Panc1 (cell line): ENCODE measurements around the gene HMX1. TPM values are rescaled to one million over a fixed set of nuclear protein-coding genes. Genes with fewer than 3 reads are reported as not detected.

Experiments
- ATAC-seq: fragments of 200-7000 bp; cut with Tn5 transposase; 2 replicates; pipeline ENCODE4 v1.9.1; 2020; ENCODE audit warnings: mild to moderate bottlenecking, moderate library complexity
- BruUV-seq: library from RNA; stranded (reverse); fragments of 400-500 nt; replicated peaks from 2 replicates; lab custom pipeline; 2021; lab: Mats Ljungman, UMichigan
- CTCF ChIA-PET: fragments of 300-600 bp; sonication (Branson Sonifier 250); formaldehyde crosslinking; loops from one replicate; lab custom pipeline; 2022; ENCODE audit warnings: antibody characterized with exemption; lab: Charles Lee
- POLR2A ChIA-PET: fragments of 300-600 bp; sonication (Branson Sonifier 250); formaldehyde crosslinking; loops from one replicate; lab custom pipeline; 2022; ENCODE audit warnings: antibody characterized with exemption; lab: Charles Lee
- DNase-seq: peaks from one replicate; pipeline ENCODE4 v3.0.0-alpha.2; 2010; ENCODE audit warnings: low read depth, low spot score
- H3K27ac ChIP-seq: 2 replicates; pipeline ENCODE4 v1.5.1; 2011; ENCODE audit warnings: mild to moderate bottlenecking, low read length, inconsistent platforms
- H3K27me3 ChIP-seq: fragments of 200-500 bp; sonication (Bioruptor generic); 2 replicates; pipeline ENCODE4 v1.6.0; 2014; ENCODE audit warnings: low read length, inconsistent platforms; ENCODE audit not compliant: control insufficient read depth, insufficient read depth
- H3K36me3 ChIP-seq: fragments of 200-500 bp; sonication (Bioruptor generic); 2 replicates; pipeline ENCODE4 v1.5.1; 2014; ENCODE audit warnings: inconsistent platforms, mild to moderate bottlenecking, low read length, moderate library complexity; ENCODE audit not compliant: control insufficient read depth, insufficient read depth
- H3K4me1 ChIP-seq: 2 replicates; pipeline ENCODE4 v1.5.1; 2011; ENCODE audit warnings: inconsistent platforms, mild to moderate bottlenecking, low read length, moderate library complexity; ENCODE audit not compliant: control insufficient read depth, insufficient read depth
- H3K4me3 ChIP-seq, 2 experiments: 2 replicates each; pipeline ENCODE4 v1.5.1; 2011 to 2012; ENCODE audit warnings: low read depth in 2 of 2, low read length in 2 of 2, mild to moderate bottlenecking in 2 of 2, inconsistent platforms in 1 of 2, moderate library complexity in 1 of 2
- H3K9me3 ChIP-seq: fragments of 200-500 bp; sonication (Bioruptor generic); 2 replicates; pipeline ENCODE4 v1.5.1; 2014; ENCODE audit warnings: low read depth, mild to moderate bottlenecking, inconsistent platforms, low read length, moderate library complexity; ENCODE audit not compliant: control insufficient read depth, insufficient read depth
- POLR2AphosphoS5 ChIP-seq: IDR thresholded peaks from 2 replicates; pipeline ENCODE4 v1.6.1; 2012; ENCODE audit warnings: mild to moderate bottlenecking, low read depth, low read length, moderate library complexity
- SIN3A ChIP-seq: IDR thresholded peaks from 2 replicates; pipeline ENCODE4 v1.6.1; 2012; ENCODE audit warnings: low read depth, mild to moderate bottlenecking, low read length, moderate library complexity, borderline replicate concordance; ENCODE audit not compliant: insufficient read depth
- TCF7L2 ChIP-seq: IDR thresholded peaks from 2 replicates; pipeline ENCODE4 v1.6.1; 2011; ENCODE audit warnings: mild to moderate bottlenecking, low read depth, low read length, inconsistent platforms
- in situ Hi-C: cut with HindIII; loops from 2 replicates; pipeline ENCODE4 v1.10.0; 2016; ENCODE audit warnings: low sequenced_read_pairs, low pct_unique_long_range_greater_than_20kb
- intact Hi-C: fragments of 100-400 bp; cut with micrococcal nuclease; formaldehyde crosslinking; loops from one replicate; pipeline ENCODE4 v1.10.0; 2022; ENCODE audit not compliant: unreplicated experiment
- total RNA-seq: library from RNA; stranded (reverse); gene quantifications from one replicate; pipeline ENCODE4 v1.2.1, GENCODE V29; 2021; ENCODE audit not compliant: unreplicated experiment
- TF ChIP-seq, protein P1 (sequence below): fragments of 450-650 bp; IDR thresholded peaks from 2 replicates; pipeline ENCODE4 v1.5.1; 2017; ENCODE audit warnings: mild to moderate bottlenecking
- TF ChIP-seq, protein P2 (sequence below), 2 experiments: IDR thresholded peaks; 2 replicates each; pipeline ENCODE4 v1.6.1; 2011 to 2012; ENCODE audit warnings: low read depth in 2 of 2, control low read depth in 1 of 2, low read length in 1 of 2, mild to moderate bottlenecking in 1 of 2, moderate library complexity in 1 of 2; ENCODE audit not compliant: insufficient read depth in 1 of 2

HMX1 gene
- total RNA-seq, 1 experiment from 2014 or later: not detected

DNA sequence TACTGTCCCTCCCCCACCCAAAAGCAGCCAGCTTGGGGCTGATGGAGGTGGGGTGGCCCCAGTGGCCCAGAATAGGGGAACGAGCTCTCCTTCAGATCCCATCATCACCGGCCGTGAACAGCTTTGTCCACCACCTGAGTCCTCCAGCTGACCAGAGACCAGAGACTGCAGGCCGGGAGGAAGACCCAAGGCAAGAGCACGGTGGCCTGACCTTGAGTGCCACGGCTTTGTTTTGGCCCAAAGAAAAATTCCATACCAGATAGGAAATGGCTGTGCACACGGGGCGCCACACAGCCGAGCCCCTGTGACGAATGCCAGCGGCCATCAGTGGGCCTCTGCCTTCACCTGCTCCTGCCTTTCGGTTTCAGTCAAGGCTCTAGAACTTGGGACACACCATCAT lies 5.2 kb downstream of the HMX1 start:
- in situ Hi-C loops (no loop called here), intact Hi-C loops (no loop called here)
- no peaks in the 10 kb centered on the region for H3K36me3 ChIP-seq
- CTCF ChIA-PET: no interaction called here
- BruUV-seq: no TSS peak
- DNase-seq (no peak), ATAC-seq (no peak)
- no peak overlapping the region for H3K4me3 ChIP-seq
- TF ChIP-seq SIN3A: no peak
- no peak for TF ChIP-seq POLR2AphosphoS5
- no peaks in the 10 kb centered on the region for H3K9me3 ChIP-seq
- no peaks in the 10 kb centered on the region for H3K4me1 ChIP-seq
- H3K27ac ChIP-seq: no peak overlapping the region
- POLR2A ChIA-PET: no interaction called here
- no peaks in the 10 kb centered on the region for H3K27me3 ChIP-seq

DNA sequence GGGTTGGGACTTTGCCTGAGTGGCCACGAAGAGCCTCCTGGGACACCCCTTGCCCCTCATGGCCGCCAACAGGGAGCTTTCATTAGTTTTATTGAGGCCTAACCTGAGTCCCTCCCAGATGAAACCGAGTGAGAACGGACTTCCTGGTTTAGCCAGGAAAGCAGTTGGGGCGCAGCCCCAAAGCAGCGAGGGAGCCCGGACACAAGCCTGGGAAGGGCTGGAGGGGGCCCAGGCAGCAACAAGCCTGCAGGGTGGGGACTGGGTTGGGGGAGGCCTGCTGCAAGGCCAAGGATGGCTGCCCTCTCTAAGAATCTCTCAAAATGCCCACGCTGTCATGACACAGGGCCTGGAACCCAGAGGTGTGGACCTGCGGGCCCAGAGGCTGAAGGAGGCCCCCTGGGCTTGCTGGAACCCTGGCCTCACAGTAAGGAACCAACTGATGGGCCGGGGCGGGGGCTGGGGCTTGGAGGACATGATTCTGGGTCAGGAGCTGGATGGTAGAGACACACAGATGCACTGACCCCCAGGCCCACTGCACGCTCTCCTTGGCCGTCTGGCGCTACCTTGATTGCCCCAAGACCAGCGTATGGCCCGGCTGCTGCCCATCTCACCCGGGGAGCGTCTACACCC lies 5.8 kb downstream of the HMX1 start:
- BruUV-seq: no TSS peak
- Histone ChIP-seq H3K36me3 (no peaks in the 10 kb centered on the region), H3K4me3 (no peak overlapping the region), H3K4me1 (no peaks in the 10 kb centered on the region), H3K9me3 (no peaks in the 10 kb centered on the region), H3K27me3 (no peaks in the 10 kb centered on the region), H3K27ac (no peak overlapping the region)
- in situ Hi-C loops (no loop called here), intact Hi-C loops (no loop called here)
- CTCF ChIA-PET: no interaction called here
- DNase-seq (no peak), ATAC-seq (no peak)
- TF ChIP-seq, protein P1, sequence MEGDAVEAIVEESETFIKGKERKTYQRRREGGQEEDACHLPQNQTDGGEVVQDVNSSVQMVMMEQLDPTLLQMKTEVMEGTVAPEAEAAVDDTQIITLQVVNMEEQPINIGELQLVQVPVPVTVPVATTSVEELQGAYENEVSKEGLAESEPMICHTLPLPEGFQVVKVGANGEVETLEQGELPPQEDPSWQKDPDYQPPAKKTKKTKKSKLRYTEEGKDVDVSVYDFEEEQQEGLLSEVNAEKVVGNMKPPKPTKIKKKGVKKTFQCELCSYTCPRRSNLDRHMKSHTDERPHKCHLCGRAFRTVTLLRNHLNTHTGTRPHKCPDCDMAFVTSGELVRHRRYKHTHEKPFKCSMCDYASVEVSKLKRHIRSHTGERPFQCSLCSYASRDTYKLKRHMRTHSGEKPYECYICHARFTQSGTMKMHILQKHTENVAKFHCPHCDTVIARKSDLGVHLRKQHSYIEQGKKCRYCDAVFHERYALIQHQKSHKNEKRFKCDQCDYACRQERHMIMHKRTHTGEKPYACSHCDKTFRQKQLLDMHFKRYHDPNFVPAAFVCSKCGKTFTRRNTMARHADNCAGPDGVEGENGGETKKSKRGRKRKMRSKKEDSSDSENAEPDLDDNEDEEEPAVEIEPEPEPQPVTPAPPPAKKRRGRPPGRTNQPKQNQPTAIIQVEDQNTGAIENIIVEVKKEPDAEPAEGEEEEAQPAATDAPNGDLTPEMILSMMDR: no peak
- TF ChIP-seq SIN3A: no peak
- TF ChIP-seq, protein P2, sequence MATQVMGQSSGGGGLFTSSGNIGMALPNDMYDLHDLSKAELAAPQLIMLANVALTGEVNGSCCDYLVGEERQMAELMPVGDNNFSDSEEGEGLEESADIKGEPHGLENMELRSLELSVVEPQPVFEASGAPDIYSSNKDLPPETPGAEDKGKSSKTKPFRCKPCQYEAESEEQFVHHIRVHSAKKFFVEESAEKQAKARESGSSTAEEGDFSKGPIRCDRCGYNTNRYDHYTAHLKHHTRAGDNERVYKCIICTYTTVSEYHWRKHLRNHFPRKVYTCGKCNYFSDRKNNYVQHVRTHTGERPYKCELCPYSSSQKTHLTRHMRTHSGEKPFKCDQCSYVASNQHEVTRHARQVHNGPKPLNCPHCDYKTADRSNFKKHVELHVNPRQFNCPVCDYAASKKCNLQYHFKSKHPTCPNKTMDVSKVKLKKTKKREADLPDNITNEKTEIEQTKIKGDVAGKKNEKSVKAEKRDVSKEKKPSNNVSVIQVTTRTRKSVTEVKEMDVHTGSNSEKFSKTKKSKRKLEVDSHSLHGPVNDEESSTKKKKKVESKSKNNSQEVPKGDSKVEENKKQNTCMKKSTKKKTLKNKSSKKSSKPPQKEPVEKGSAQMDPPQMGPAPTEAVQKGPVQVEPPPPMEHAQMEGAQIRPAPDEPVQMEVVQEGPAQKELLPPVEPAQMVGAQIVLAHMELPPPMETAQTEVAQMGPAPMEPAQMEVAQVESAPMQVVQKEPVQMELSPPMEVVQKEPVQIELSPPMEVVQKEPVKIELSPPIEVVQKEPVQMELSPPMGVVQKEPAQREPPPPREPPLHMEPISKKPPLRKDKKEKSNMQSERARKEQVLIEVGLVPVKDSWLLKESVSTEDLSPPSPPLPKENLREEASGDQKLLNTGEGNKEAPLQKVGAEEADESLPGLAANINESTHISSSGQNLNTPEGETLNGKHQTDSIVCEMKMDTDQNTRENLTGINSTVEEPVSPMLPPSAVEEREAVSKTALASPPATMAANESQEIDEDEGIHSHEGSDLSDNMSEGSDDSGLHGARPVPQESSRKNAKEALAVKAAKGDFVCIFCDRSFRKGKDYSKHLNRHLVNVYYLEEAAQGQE (IDR thresholded peaks at IDR 0.05; ENCODE audit: insufficient read depth in 1 of 2, low read depth in 2 of 2, low read length in 1 of 2): no peak
- no peak for TF ChIP-seq POLR2AphosphoS5
- TF ChIP-seq TCF7L2: no peak
- POLR2A ChIA-PET: no interaction called here

DNA sequence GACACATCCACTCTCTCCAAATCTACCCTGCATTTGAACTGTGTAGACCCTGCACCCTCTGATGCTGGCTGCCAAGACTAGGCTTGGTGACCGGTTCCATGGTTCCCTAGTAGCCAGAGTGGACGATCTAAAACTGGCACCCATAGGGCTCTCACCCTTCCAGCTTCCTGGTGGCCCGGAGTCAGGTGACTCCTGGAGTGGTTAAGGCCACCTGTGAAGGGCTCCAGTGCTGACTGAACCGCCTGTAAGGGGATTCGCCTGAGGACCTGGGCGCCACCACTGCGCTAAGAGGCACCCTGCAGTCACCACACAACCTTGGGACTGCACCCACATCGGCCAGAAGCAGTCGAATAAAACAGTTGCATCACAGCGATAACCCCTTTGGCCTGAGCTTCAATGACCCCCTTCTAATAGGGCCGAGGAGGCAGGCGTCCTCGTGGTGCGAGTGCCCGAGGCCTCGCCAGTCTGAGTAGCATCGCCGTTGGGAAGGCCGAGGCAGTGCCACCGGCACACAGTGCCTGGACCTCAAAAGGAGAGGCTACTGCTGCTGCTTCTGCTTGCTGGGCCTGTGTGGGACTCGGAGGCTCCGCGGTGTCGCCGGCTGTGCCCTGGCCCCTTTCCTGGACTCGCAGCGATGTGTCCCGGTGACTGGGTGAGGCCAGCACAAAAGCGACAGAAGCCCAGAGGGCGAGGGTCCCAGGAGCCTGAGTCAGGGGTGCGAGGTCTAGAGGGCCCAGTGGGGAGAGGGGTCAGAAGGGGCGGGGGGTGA lies 6.5 kb downstream of the HMX1 start:
- BruUV-seq: no TSS peak
- no peak for TF ChIP-seq POLR2AphosphoS5
- no peak overlapping the region for H3K4me3 ChIP-seq
- no peaks in the 10 kb centered on the region for H3K9me3 ChIP-seq
- CTCF ChIA-PET: no interaction called here
- no peak overlapping the region for H3K27ac ChIP-seq
- no peaks in the 10 kb centered on the region for H3K4me1 ChIP-seq
- POLR2A ChIA-PET: no interaction called here
- no peak for ATAC-seq
- DNase-seq: no peak
- no peaks in the 10 kb centered on the region for H3K36me3 ChIP-seq
- intact Hi-C loops (no loop called here), in situ Hi-C loops (no loop called here)
- H3K27me3 ChIP-seq: no peaks in the 10 kb centered on the region
